ENCODE results near the gene CAPN5.

The CAPN5 gene

GRCh38 chr11:77071077-77071476 is 4.3 kb downstream of the CAPN5 start:
- H3K27ac ChIP-seq = no peak overlapping the region
- TF ChIP-seq CTCF (conservative IDR thresholded peaks at IDR 0.05) = no peak
- TF ChIP-seq ZFX (IDR thresholded peaks at IDR 0.05) = no peak

GRCh38 chr11:77071671-77072605 is 5.2 kb downstream of the CAPN5 start:
- no peak for TF ChIP-seq ZFX (IDR thresholded peaks at IDR 0.05)
- TF ChIP-seq CTCF (conservative IDR thresholded peaks at IDR 0.05) = no peak
- no peak overlapping the region for H3K27ac ChIP-seq

- no peak overlapping the region for H3K27ac ChIP-seq
- no peak for TF ChIP-seq CTCF (conservative IDR thresholded peaks at IDR 0.05)
- TF ChIP-seq ZFX (IDR thresholded peaks at IDR 0.05) = no peak
Observed at GRCh38 chr11:77072851-77073327, 6.1 kb downstream of the CAPN5 start.

- H3K27ac ChIP-seq = peak overlapping the region; percentile 10
Observed at GRCh38 chr11:77073328-77074001, 6.7 kb downstream of the CAPN5 start.

GRCh38 chr11:77074205-77074604 is 7.4 kb downstream of the CAPN5 start:
- TF ChIP-seq ZFX (IDR thresholded peaks at IDR 0.05) = no peak
- H3K27ac ChIP-seq = no peak overlapping the region

More at GRCh38 chr11:77073328-77074001, 6.7 kb downstream of the CAPN5 start:
- TF ChIP-seq CTCF (conservative IDR thresholded peaks at IDR 0.05) = no peak
- TF ChIP-seq ZFX (IDR thresholded peaks at IDR 0.05) = 0 out of 2 replicates have a peak, but pooled peaks have one; percentile 21

GRCh38 chr11:77074626-77075221 is 8.0 kb downstream of the CAPN5 start:
- TF ChIP-seq ZFX (IDR thresholded peaks at IDR 0.05) (no peak), CTCF (conservative IDR thresholded peaks at IDR 0.05) (no peak)
- no peak overlapping the region for H3K27ac ChIP-seq

GRCh38 chr11:77075425-77075905 is 8.7 kb downstream of the CAPN5 start:
- H3K27ac ChIP-seq = no peak overlapping the region
- TF ChIP-seq CTCF (conservative IDR thresholded peaks at IDR 0.05) (no peak), ZFX (IDR thresholded peaks at IDR 0.05) (no peak)
